VCaP (cell line): ENCODE results near the gene STXBP2.

Source experiments
- H3K27ac ChIP-seq: fragments of 450-650 bp; 2 replicates; pipeline ENCODE4 v1.5.1; 2017
- CTCF ChIP-seq: fragments of 450-650 bp; conservative IDR thresholded peaks from 2 replicates; pipeline ENCODE4 v1.5.1; 2017; ENCODE audit warnings: mild to moderate bottlenecking, moderate library complexity

STXBP2 gene

GRCh38 chr19:7681340-7682174 is 44.6 kb downstream of the STXBP2 start:
- peak overlapping the region; percentile 79; the same call in 1 of the 2 replicates for H3K27ac ChIP-seq

GRCh38 chr19:7682175-7682855 is 45.4 kb downstream of the STXBP2 start:
- H3K27ac ChIP-seq, result no peak overlapping the region
- no peak for TF ChIP-seq CTCF

More at GRCh38 chr19:7681340-7682174, 44.6 kb downstream of the STXBP2 start:
- TF ChIP-seq CTCF, result peak; percentile 41

DNA sequence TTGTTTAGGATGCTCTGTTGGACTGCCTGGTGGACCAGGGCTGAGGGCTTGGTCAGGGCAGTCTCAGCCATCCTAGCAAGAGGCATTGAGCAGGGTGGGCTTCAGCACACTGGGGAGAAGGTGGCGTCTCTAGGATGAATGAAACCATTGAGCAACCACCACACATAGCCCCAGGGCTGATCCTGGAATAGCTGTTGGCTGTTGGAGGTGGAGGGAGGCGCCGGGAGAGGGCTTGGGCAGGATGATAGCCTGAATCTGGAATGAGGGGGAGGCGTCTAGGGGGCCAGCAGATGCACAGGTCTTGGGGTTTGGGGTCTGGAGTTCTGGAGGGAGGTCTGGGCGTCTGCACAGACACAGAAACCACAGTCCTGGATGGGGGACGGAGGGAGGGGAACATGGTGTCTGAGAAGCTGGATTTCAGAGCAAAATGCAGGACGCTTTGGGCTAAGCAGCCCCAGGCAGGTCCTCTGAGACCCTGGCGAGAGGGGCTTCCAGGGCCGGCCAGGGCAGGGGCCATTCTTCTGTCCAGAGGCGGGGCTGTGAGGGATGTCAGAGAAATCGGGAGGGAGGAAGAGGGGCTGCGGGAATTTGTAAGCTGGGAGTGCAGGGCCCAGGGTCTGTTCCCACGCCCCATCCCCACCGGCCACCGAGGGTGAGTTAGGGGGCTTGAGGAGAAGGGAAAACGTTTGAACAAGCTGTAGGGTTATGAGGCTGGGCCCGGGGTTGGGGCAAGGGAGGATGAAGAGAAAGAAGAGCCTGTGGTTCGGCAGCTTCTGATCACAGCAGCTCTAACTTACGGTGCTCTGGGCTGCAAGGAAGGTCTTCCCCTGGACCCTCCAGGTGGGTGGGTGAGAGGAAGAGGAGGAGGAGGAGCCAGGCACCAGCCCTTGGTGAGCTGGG is 48.9 kb downstream of the STXBP2 start:
- no peak overlapping the region for H3K27ac ChIP-seq
- TF ChIP-seq CTCF, result no peak

DNA sequence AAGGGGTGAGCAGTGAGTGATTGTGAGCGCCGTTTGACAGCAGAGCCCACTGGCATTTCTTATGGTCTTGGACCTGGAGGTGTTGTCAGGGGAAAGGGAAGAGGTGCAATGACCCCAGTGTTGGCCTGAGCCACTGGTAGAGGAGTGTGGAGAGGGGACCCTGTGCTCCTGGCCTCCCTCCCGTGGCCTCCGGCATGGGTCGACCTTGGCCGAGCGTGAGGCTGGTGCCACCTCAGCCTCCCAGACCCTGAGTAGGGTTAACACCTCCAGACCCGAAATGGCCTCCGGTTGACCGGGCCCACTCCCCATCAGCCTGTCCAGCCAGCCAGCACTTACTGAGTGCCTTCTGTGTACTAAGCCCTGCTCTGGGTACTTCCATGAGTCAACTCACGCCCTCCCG is 50.3 kb downstream of the STXBP2 start:
- no peak for TF ChIP-seq CTCF
- H3K27ac ChIP-seq, result no peak overlapping the region

DNA sequence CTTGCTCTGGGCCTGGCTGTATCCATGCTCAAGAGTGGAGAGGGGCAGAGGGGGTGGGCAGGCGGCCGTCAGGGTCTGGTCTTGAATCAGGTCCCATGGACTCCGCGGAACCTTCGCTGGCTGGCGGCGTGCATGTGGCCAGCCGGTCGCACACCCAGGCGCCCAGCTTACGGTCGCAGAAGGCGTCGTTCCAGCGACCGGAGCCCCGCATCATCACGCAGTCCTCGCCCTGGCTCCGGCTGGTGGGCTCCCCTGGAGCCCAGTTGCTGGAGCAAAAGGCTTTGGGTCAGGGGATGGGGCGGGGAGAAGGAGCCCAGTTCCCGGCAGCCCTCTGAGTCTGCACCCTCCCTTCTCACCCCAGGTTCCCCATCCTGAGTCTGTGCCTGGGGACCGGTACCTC is 52.3 kb downstream of the STXBP2 start:
- no peak for TF ChIP-seq CTCF
- no peak overlapping the region for H3K27ac ChIP-seq

GRCh38 chr19:7690779-7691258 is 53.9 kb downstream of the STXBP2 start:
- TF ChIP-seq CTCF, result no peak
- H3K27ac ChIP-seq, result no peak overlapping the region
